HG03469 (cell line): ENCODE measurements around the gene SIVA1.

Source experiments
- ATAC-seq: cut with Tn5 transposase; IDR thresholded peaks from one replicate; pipeline ENCODE4 v1.9.1; 2021; ENCODE audit warnings: mild to moderate bottlenecking, moderate library complexity, moderate number of reproducible peaks; ENCODE audit not compliant: unreplicated experiment

SIVA1 gene, protein sequence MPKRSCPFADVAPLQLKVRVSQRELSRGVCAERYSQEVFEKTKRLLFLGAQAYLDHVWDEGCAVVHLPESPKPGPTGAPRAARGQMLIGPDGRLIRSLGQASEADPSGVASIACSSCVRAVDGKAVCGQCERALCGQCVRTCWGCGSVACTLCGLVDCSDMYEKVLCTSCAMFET

DNA sequence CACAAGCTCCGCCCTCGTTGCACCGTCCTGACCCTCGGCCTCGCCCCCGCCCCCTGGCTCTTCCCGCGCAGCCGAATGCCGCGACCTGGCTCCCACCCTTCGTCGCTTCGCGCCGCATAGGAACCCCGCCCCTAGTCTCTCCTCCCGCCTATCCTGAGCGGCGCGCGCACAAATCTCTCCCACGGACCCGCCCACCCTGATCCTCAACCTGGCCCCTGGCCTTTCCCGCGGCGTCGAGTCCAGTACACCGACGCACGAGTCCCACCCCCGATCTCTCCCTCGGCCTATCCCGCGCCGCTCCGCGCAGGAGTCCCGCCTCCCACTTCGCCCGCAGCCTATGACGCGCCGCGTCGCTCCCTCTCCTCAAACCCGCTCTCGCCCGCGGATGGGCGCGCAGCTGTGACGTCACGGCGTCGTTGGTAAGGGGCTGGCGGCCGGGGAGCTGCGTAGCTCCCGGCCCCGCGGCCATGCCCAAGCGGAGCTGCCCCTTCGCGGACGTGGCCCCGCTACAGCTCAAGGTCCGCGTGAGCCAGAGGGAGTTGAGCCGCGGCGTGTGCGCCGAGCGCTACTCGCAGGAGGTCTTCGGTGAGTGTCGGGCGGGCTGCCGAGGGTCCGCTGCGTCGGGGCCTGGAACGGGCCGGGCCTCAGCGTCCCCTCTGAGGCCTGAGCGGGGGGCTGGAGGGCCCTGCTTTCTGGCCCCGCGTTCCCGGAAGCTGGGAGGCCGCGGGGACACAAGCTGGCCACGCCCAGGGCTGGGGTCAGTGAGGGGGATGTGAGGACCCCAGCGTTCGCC lies at the start of gene SIVA1:
Gene SIVA1 (plus strand): TSS at position 413 of the 793 bp plus-strand sequence. CDS start 55 bp downstream, at position 468.
- peak; percentile 80 for ATAC-seq

DNA sequence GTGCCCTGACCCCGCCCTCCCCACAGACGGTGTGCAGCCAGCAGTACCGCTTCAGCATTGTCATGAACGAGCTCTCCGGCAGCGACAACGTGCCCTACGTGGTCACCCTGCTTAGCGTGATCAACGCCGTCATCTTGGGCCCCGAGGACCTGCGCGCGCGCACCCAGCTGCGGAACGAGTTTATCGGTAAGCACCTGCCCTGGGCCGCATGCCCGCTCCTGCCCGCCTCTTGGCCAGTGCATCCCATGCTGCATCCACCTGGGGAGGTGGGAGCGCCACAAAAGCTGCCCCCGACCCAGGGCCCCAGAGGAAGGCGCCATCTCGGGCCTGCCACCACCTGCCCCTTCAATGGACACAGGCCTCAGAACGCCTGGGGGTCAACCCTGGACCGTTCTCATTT lies 49.7 kb upstream of the SIVA1 start:
- no peak for ATAC-seq

DNA sequence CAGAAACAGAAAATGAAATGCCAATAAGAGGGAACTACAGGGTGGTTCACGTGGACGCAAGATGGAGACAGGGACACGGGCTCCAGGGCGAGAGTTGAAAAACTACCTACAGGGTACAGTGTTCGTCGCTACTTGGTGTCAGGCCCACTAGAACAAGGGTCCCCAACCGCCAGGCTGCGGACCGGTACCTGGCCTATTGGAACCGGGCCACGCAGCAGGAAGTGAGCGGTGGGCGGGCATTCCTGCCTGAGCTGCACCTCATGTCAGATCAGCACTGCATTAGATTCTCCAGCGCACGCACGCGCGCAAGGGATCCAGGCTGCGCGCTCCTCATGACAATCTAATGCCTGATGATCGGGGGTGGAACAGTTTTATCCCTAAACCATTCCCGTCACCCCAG lies 48.7 kb upstream of the SIVA1 start:
- ATAC-seq: no peak

DNA sequence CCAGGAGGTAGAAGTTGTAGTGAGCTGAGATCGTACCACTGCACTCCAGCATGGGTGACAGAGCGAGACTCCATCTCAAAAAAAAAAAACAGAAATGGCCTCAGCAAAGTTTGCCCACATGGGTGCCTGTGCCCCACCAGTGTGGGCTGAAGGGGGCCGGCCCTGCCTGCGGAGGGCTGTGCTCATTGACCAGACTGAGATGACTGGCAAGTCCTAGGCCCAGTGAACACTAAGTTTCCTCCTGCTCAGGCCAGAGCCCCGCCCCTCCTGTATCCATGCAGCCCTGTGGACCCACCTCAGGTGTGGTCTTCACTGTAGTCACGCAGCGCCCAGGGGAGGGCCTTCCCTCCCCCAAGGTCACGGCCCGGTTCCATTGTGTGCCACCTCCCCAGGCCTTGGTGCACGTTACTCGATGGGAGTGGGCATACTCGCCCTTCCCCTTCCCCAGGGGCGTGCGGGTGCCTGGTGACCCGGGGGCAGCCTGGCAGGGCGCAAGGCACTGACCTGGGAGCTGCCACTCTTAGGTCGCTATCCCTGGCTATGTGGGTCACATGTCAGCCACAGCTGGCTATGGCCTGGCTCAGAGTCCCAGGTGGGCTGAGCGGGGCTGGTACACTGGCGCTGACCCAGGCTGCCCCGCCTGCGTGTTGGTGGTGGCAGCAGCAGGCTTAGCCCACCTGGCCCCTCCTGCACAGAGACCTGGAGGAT lies 47.5 kb upstream of the SIVA1 start:
- no peak for ATAC-seq

DNA sequence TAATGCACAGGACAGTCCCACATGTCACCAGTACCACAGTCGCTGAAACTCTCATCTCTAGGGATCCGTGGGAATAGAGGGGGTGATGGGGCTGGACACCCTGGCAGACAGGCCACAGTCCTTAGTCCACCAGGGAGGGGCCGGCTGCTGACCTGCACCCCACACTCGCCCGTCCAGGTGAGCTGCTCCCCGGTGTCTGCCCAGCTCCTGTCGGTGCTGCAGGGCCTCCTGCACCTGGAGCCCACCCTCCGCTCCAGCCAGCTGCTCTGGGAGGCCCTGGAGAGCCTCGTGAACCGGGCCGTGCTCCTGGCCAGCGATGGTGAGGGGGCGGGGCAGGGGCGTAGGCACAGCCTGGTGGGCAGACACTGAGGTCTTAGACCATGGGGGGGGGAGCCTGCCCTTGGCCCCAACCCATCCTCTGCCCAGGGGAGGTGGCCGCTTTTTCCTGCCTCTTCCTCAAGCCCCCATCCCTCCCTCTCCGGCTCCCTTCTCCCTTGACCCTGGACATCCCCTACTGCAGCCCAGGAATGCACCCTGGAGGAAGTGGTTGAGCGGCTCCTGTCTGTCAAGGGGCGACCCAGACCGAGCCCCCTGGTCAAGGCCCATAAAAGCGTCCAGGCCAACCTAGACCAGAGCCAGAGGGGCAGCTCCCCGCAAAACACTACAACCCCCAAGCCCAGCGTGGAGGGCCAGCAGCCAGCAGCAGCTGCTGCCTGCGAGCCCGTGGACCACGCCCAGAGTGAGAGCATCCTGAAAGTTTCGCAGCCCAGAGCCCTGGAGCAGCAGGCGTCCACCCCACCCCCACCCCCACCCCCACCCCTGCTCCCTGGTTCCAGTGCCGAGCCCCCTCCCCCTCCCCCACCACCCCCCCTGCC lies 46.0 kb upstream of the SIVA1 start:
- ATAC-seq: no peak

DNA sequence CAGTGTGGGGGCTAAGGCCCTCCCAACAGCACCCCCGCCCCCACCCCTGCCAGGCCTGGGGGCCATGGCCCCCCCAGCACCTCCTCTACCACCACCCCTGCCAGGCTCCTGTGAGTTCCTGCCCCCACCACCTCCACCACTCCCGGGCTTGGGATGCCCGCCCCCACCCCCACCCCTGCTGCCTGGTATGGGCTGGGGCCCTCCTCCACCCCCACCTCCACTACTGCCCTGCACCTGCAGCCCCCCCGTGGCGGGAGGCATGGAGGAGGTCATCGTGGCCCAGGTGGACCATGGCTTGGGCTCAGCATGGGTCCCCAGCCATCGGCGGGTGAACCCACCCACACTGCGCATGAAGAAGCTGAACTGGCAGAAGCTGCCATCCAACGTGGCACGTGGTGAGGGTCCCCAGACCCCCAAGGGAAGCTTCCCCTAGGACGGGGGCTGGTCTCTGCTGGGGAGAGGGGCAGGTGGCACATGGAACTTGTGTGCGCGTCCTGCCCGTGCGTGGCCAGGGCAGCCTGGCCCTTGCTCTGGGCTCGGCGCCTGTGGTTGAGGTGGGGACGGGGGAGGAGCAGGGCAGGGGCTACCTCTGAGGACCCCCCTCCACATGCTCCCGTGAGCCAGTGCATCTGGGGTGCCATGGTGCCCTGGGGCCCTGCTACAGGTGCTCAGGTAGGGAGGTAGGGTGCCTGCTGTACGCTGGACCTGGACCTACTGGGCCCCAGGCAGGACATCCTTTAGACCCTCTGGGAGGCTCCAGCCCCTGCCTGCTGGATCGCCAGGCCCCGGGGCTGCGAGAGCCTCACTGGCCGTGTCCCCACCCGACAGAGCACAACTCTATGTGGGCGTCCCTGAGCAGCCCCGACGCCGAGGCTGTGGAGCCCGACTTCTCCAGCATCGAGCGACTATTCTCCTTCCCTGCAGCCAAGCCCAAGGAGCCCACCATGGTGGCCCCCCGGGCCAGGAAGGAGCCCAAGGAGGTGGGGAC lies 45.0 kb upstream of the SIVA1 start:
- ATAC-seq: no peak

DNA sequence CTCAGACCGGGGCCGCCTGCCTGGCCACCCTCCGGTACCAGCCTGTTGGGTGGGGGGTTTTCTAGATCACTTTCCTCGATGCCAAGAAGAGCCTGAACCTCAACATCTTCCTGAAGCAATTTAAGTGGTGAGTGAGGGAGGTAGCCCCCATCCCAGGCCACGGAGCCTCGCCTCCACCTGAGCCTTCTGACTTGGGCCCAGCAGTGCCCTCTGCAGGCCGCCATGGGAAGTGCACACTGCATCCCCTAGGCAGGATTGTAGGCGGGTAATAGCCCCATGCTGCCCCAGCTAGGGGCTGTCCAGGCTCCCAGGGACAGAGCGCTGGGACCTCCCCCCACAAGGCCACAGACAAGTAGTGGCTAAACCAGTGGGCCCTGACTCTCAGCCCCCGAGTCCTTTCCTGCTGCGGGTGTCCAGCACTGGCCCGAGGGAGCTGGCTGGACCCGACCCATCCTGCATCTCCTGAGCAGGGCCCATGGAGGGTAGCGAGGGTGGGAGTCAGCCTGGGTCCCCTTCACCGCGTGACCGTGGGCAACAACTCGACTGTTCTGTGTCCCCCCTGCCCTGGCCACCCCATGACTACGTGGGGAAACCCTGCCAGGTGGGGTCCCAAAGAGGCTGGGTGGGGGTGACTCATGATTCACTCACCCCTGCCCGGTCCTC lies 44.2 kb upstream of the SIVA1 start:
- ATAC-seq: no peak

DNA sequence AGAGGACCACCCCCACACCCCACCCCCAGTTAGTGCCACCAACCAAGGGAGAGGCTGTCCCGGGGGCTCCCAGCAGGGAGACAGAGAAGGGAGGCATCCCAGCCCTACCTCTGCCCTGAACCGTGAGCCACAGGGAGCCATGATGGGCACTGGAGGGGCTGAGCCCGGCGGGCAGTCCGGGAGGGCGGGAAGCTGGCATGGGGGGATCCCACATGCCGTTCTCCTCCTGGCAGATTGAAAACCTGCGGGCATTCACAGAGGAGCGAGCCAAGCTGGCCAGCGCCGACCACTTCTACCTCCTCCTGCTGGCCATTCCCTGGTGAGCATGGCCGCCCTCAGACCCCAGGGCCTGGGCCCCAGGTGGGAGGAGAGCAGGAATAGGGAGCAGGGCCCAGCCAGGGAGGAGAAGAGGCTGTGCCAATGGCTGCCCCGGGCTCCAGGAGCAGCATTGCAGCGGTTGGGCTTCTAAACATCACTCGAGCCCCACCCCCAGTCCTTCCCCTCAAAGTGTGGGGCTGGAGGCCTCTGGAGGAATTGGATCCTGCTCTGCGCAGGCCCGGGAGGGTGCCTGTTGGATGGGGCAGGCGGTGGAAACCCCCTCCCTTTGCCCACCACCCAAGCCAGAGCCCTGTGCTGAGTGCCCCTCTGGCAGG lies 43.4 kb upstream of the SIVA1 start:
- ATAC-seq: no peak

DNA sequence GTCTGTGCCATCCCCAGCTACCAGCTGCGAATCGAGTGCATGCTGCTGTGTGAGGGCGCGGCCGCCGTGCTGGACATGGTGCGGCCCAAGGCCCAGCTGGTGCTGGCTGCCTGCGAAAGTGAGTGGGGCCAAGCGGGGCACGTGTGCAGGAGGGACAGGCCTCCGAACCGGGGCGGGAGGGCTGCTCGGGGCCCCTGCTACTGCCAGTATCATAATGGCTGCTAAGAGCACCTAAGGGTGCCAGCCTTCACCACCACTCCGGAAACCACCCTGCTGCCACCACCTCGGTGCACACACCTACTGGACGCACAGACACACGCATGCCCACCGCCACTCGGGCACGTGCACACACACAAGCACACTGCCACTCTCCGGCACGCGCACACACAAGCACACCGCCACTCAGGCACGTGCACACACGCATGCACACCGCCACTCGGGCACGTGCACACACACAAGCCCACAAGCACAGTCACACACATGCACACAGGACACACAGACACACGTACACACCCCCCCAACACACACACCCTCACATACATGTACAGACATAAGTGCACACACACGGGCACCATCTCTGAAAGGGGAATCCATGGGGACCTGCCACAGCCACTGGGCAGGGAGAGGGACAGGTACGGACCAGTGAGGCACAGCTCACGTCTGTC lies 42.7 kb upstream of the SIVA1 start:
- no peak for ATAC-seq

DNA sequence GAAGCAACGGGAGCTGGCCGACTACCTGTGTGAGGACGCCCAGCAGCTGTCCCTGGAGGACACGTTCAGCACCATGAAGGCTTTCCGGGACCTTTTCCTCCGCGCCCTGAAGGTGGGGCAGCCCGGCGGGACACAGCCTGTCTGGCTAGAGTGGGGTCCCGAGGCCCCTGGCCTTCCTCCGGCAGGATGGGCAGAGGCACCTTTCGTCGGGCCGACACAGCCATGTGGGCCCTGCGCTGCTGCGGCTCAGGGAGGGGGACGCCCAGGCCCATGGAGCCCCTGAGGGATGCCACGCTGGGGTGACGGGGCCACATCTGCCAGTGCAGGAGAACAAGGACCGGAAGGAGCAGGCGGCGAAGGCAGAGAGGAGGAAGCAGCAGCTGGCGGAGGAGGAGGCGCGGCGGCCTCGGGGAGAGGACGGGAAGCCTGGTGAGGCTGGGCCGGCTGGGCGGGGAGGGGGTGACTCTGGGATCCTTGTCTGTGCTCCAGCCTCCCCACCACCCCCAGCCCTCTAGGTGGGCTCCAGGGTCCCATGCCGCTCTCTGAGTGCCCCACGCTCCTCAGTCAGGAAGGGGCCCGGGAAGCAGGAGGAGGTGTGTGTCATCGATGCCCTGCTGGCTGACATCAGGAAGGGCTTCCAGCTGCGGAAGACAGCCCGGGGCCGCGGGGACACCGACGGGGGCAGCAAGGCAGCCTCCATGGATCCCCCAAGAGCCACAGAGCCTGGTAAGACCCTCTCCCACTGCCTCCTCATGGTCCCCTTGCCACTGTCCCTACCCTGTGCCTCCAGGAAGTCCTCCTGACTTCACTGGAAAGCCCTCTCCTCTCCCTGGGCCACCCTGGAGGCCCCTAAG lies 39.8 kb upstream of the SIVA1 start:
- ATAC-seq: no peak

DNA sequence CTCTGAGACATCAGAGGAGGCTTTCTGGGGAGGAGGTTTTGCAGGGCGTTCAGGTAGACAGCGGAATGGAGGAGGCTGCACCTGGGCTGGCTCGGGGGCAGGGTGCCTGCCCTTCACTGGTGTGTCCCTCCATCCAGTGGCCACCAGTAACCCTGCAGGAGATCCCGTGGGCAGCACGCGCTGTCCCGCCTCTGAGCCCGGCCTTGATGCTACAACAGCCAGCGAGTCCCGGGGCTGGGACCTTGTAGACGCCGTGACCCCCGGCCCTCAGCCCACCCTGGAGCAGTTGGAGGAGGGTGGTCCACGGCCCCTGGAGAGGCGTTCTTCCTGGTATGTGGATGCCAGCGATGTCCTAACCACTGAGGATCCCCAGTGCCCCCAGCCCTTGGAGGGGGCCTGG lies 38.9 kb upstream of the SIVA1 start:
- ATAC-seq: no peak

DNA sequence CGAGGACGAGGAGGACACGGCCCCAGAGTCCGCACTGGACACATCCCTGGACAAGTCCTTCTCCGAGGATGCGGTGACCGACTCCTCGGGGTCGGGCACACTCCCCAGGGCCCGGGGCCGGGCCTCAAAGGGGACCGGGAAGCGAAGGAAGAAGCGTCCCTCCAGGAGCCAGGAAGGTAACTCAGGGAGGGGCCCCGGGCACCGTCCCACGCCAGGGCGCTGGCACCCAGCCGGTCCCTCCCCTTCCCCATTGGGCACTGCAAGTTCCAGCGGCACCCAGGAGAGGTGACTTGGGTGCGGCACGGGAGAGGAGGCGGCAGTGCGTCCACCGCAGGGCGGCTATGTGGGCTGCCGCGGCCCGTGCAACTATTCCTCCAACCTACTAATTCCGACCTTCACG lies 38.3 kb upstream of the SIVA1 start:
- no peak for ATAC-seq

DNA sequence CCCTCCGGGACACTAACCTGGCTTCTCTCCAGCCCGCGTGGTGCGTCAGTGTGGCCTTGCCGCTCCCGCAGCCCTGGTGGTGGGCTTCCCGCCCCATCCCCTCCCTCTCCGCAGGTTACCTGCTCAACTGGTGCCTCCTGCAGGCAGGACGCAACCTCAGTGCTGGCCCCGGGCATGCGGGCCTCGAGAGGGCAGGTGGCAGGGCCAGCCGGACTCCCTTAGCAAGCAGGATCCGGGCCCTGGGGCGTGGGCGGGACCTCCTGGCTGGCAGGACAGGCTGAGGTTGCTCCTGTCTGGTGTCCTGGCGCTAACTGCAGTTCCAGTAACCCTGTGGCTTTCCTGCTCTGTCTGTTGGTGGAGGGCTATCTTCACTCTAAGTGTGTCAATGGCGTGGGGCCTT lies 37.5 kb upstream of the SIVA1 start:
- ATAC-seq: no peak

DNA sequence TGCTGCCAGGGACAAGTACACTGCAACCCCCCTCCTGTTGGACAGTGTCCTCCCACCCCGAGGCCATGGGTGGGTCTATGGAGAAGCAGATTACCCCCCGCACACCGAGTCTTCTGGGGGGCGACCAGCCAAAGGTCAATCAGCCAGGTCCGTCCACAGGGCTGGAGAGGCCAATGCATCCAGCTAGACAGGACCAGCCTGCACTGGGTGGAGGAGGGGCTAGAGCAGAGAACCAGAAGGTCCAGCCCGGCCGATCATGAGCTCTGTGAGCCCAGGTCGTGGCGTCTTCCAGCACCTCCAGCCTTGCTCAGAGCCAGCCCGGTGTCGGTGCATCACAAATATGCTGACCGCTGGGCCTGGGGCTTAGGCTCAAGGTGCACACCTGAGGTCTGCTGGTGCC lies 37.1 kb upstream of the SIVA1 start:
- ATAC-seq: no peak

DNA sequence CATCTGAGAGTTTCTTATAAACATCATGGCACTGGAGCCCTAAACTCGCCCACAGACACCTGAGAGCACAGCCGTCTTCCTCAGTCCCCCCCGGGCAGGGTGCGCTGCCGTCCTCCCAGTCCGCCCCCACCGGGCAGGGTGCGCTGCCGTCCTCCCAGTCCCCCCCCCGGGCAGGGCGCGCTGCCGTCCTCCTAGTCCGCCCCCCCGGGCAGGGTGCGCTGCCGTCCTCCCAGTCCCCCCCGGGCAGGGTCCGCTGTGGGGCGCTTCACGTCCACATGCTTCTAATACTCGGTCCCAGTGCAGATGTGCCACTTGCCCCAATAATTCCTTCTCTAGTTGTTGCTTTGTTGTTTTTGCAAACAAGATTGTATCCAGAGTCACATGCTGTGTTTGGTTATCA lies 35.8 kb upstream of the SIVA1 start:
- ATAC-seq: no peak

DNA sequence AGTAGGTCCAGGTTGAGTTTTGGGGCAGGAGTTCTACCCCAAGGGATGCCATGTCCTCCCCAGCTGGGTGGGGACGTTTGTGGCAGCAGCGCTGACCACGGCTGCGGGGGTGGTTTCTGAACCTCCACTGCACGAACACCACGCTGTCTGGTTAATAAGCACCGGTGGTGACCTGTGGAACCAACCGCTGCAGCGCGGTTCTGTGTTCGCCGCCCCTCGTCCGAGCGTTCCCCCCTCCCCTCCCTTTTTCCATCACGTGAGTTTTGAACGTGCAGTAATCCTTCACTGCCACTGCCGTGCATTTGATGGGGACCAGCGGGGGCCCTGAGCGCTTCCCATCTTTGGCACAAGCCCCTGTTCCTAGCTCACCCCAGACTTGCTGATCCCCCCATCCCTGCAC lies 35.3 kb upstream of the SIVA1 start:
- no peak for ATAC-seq

DNA sequence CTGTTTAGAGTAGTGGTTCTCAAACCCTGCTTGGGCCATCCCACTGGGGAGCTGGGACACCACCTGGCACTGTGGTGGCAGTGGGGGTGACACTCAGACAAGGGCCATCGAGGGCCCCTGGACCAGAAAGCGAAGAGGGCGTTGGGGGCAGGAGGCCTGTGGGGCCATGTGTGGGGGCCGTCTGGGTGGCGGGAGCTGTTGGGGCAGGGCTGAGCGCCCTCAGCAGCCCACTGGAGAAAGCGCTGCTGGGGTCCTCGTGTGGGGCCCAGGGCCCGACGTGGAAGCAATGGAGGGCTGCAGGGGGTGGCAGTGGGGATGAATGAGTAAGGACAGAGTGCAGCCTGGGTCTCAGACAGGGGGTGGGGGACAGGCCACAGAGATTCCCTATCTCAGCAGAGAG lies 34.8 kb upstream of the SIVA1 start:
- no peak for ATAC-seq
